ENCODE data around the gene CACNA1C. TPM values are rescaled to one million over a fixed set of nuclear protein-coding genes. Genes with fewer than 3 reads are reported as not detected.

Gene CACNA1C
- total RNA-seq, 1 donor from 2014 or later: 1.6 TPM

- no peaks in the 10 kb centered on the region for H3K9me3 Mint-ChIP-seq
- no peak for DNase-seq (ENCODE audit: low read depth, low spot score)
- peaks cover 10% of the 10 kb centered on the region for H3K4me1 Mint-ChIP-seq
- no peaks in the 10 kb centered on the region for H3K27me3 Mint-ChIP-seq (ENCODE audit: low read depth)
- no peak overlapping the region for H3K4me3 Mint-ChIP-seq
- no peaks in the 10 kb centered on the region for H3K36me3 Mint-ChIP-seq (ENCODE audit: low read depth)
- TF ChIP-seq CTCF (conservative IDR thresholded peaks at IDR 0.05): no peak
- H3K27ac Mint-ChIP-seq (ENCODE audit: unreplicated experiment): no peak overlapping the region
Measured at GRCh38 chr12:2492236-2492635, 439.4 kb downstream of the CACNA1C start.

DNA sequence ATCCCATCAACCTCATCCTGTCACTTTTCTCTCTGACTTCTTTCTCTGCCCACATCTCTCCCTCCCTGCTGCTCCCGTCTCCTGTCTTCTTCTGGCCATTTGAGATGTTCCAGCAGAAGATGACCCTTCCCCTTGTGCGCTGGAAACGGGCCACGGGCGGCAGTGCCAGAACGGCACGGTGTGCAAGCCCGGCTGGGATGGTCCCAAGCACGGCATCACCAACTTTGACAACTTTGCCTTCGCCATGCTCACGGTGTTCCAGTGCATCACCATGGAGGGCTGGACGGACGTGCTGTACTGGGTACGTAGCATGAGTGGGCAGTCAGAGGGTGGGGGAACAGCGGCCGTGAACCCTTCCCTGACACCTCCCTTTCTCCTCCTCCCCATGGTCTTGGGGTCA lies 440.3 kb downstream of the CACNA1C start:
- no peak overlapping the region for H3K27ac Mint-ChIP-seq (ENCODE audit: unreplicated experiment)
- no peaks in the 10 kb centered on the region for H3K36me3 Mint-ChIP-seq (ENCODE audit: low read depth)
- no peak for TF ChIP-seq CTCF (conservative IDR thresholded peaks at IDR 0.05)
- H3K27me3 Mint-ChIP-seq (ENCODE audit: low read depth): no peaks in the 10 kb centered on the region
- H3K4me3 Mint-ChIP-seq: no peak overlapping the region
- H3K4me1 Mint-ChIP-seq: peaks cover 10% of the 10 kb centered on the region
- H3K9me3 Mint-ChIP-seq: no peaks in the 10 kb centered on the region
- no peak for DNase-seq (ENCODE audit: low read depth, low spot score)

DNA sequence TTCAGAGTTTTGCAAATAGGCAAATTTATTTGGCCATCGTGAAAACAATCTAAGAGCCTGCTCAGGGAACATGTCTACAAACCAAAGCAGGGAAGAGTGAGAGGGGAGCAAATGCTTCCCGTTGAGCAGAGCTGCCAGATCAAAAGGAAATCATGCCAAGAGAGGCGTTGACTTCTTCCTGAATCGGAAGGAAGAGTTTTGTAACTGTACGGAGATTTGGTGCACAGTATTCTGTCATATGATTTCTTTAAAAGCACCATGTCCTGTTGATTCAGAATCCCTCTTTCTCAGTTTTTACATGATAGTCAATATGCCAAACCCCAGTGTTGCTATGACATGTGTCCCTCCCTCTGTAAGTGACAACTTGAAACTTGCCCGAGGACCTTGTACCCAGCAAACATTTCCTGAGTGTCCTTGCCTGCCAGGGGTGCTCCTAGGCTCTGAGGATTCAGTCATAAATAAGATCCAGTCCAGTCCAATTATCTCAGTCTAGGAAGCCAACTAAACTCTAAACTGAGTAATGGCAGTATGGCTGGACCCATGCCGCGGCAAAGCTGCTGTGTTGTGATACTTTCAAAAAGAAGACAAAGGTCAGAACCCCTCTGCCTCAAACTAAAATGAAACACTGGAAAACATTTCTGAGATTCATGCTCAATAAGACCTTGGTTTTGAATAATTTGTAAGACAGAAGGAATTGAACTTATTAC lies 441.9 kb downstream of the CACNA1C start:
- H3K9me3 Mint-ChIP-seq: no peaks in the 10 kb centered on the region
- TF ChIP-seq CTCF (conservative IDR thresholded peaks at IDR 0.05): no peak
- H3K4me3 Mint-ChIP-seq: no peak overlapping the region
- no peaks in the 10 kb centered on the region for H3K27me3 Mint-ChIP-seq (ENCODE audit: low read depth)
- DNase-seq (ENCODE audit: low read depth, low spot score): no peak
- no peak overlapping the region for H3K27ac Mint-ChIP-seq (ENCODE audit: unreplicated experiment)
- H3K4me1 Mint-ChIP-seq: peaks cover 10% of the 10 kb centered on the region
- no peaks in the 10 kb centered on the region for H3K36me3 Mint-ChIP-seq (ENCODE audit: low read depth)

GRCh38 chr12:2495417-2496112 lies 442.8 kb downstream of the CACNA1C start:
- no peak for TF ChIP-seq CTCF (conservative IDR thresholded peaks at IDR 0.05)
- no peaks in the 10 kb centered on the region for H3K9me3 Mint-ChIP-seq
- H3K27me3 Mint-ChIP-seq (ENCODE audit: low read depth): no peaks in the 10 kb centered on the region
- no peak overlapping the region for H3K4me3 Mint-ChIP-seq
- no peak overlapping the region for H3K27ac Mint-ChIP-seq (ENCODE audit: unreplicated experiment)
- DNase-seq (ENCODE audit: low read depth, low spot score): no peak
- H3K4me1 Mint-ChIP-seq: peaks cover 10% of the 10 kb centered on the region
- H3K36me3 Mint-ChIP-seq (ENCODE audit: low read depth): no peaks in the 10 kb centered on the region

DNA sequence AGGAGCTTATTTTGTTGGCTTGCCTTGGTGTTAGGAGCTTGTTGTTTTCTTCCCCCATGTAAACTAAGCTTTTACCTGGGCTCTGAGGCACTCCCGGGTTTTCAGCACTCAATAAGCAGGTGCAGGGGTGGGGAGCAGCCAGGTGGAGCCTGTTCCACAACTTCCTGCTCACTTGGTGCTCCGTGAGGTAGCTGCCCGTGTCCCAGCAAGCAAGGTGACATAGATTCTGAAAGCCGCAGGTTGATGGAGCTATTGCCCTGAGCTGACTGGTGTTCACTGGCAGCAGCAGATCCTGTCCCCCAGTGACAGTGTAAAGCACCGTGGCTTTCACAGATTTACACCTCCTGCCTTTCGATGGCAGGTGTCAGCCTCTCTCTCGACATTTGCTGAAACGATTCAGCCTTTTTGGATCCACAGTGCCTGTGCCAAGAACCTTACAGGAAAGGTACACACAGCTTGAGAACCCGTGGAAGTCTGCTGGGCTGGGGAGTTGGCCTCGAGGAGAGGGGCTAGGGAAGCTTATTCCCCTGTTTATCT lies 446.2 kb downstream of the CACNA1C start:
- H3K36me3 Mint-ChIP-seq (ENCODE audit: low read depth): no peaks in the 10 kb centered on the region
- no peaks in the 10 kb centered on the region for H3K9me3 Mint-ChIP-seq
- H3K4me1 Mint-ChIP-seq: peaks cover 17% of the 10 kb centered on the region
- no peak for DNase-seq (ENCODE audit: low read depth, low spot score)
- no peaks in the 10 kb centered on the region for H3K27me3 Mint-ChIP-seq (ENCODE audit: low read depth)
- H3K27ac Mint-ChIP-seq (ENCODE audit: unreplicated experiment): no peak overlapping the region
- no peak overlapping the region for H3K4me3 Mint-ChIP-seq
- TF ChIP-seq CTCF (conservative IDR thresholded peaks at IDR 0.05): no peak
